GM12878 (cell line): Measurements from ENCODE around the gene GGNBP2. TPM values are rescaled to one million over a fixed set of nuclear protein-coding genes. Genes with fewer than 3 reads are reported as not detected.

Source experiments
- ATAC-seq: fragments of 200-7000 bp; cut with Tn5 transposase; 3 replicates; pipeline ENCODE4 v1.9.1; 2020; ENCODE audit warnings: mild to moderate bottlenecking, moderate library complexity
- BruUV-seq: library from RNA; stranded (reverse); fragments of 400-500 nt; replicated peaks from 2 replicates; lab custom pipeline; 2021; lab: Mats Ljungman, UMichigan
- CTCF ChIA-PET: fragments of 300-600 bp; sonication (Branson Sonifier 250); formaldehyde crosslinking; extraction: SDS; loops from one replicate; lab custom pipeline; 2021; ENCODE audit warnings: inconsistent platforms; lab: Yijun Ruan, JAX
- POLR2A ChIA-PET: fragments of 350-600 bp; formaldehyde crosslinking; extraction: SDS; loops from one replicate; lab custom pipeline; 2021; ENCODE audit warnings: inconsistent platforms; lab: Charles Lee
- RAD21 ChIA-PET: fragments of 300-600 bp; sonication (Branson Sonifier 250); formaldehyde crosslinking; loops from one replicate; lab custom pipeline; 2023; ENCODE audit warnings: antibody characterized with exemption; ENCODE audit not compliant: unreplicated experiment; lab: Charles Lee
- SMC1A ChIA-PET: fragments of 300-600 bp; sonication (Branson Sonifier 250); formaldehyde crosslinking; loops from one replicate; lab custom pipeline; 2023; ENCODE audit not compliant: unreplicated experiment, uncharacterized antibody; lab: Charles Lee
- DNase-seq: peaks from one replicate; pipeline ENCODE4 v3.0.0-alpha.2; 2011; ENCODE audit warnings: low read depth, low spot score
- FAIRE-seq: peaks from 3 replicates; lab custom pipeline; 2011; peaks lifted over from hg19 to GRCh38; lab: Jason Lieb, UNC
- H2AFZ ChIP-seq: 2 replicates; pipeline ENCODE4 v1.6.0; 2011; ENCODE audit warnings: low read depth, low read length, control low read depth; ENCODE audit not compliant: control insufficient read depth
- H3K27ac ChIP-seq: 2 replicates; pipeline ENCODE4 v1.5.1; 2011; ENCODE audit warnings: control low read depth; ENCODE audit not compliant: control insufficient read depth, insufficient read depth
- H3K27me3 ChIP-seq, 2 experiments: replicated peaks in 1 of 2; 2 replicates each; pipeline versions ENCODE4 v1.6.0 to v1.6.1; 2011; ENCODE audit warnings: low read length in 1 of 2; ENCODE audit not compliant: control insufficient read depth in 2 of 2, insufficient read depth in 2 of 2
- H3K36me3 ChIP-seq, 2 experiments: 2 replicates each; pipeline ENCODE4 v1.5.1; 2011; ENCODE audit warnings: low read length in 1 of 2; ENCODE audit not compliant: control insufficient read depth in 2 of 2, insufficient read depth in 2 of 2
- H3K4me1 ChIP-seq: 2 replicates; pipeline ENCODE4 v1.6.1; 2011; ENCODE audit warnings: mild to moderate bottlenecking, low read length, moderate library complexity, mixed read lengths; ENCODE audit not compliant: control insufficient read depth, insufficient read depth
- H3K4me2 ChIP-seq: 2 replicates; pipeline ENCODE4 v1.6.0; 2011; ENCODE audit warnings: control low read depth; ENCODE audit not compliant: control insufficient read depth, insufficient read depth
- H3K4me3 ChIP-seq: fragments of 200-600 bp; sonication (generic); 2 replicates; pipeline ENCODE4 v1.5.1; 2016
- H3K79me2 ChIP-seq: 2 replicates; pipeline ENCODE4 v1.6.0; 2011; ENCODE audit warnings: low read length; ENCODE audit not compliant: control insufficient read depth, insufficient read depth
- H3K9ac ChIP-seq: 2 replicates; pipeline ENCODE4 v1.8.0; 2011; ENCODE audit warnings: low read length, control low read depth, mixed read lengths; ENCODE audit not compliant: control insufficient read depth, insufficient read depth
- H3K9me3 ChIP-seq: replicated peaks from 3 replicates; pipeline ENCODE4 v1.5.1; 2011; ENCODE audit warnings: mild to moderate bottlenecking, low read length; ENCODE audit not compliant: control insufficient read depth, insufficient read depth
- H4K20me1 ChIP-seq: 2 replicates; pipeline ENCODE4 v1.6.0; 2011; ENCODE audit not compliant: control insufficient read depth, insufficient read depth
- ATF2 ChIP-seq: IDR thresholded peaks from 2 replicates; pipeline ENCODE4 v1.6.1; 2012; ENCODE audit warnings: low read length, inconsistent platforms
- EGR1 ChIP-seq, 2 experiments: IDR thresholded peaks; 1 replicate in 1 of 2; 2 replicates in 1 of 2; pipeline ENCODE4 v1.6.1; 2011 to 2012; ENCODE audit warnings: low read depth in 2 of 2, low read length in 2 of 2, borderline replicate concordance in 1 of 2, mild to moderate bottlenecking in 1 of 2, moderate library complexity in 1 of 2
- PBX3 ChIP-seq: IDR thresholded peaks from 2 replicates; pipeline ENCODE4 v1.6.1; 2011; ENCODE audit warnings: mild to moderate bottlenecking, low read depth, low read length, moderate library complexity; ENCODE audit not compliant: insufficient replicate concordance
- PRDM15 ChIP-seq: fragments of 450-650 bp; formaldehyde crosslinking; IDR thresholded peaks from 2 replicates; pipeline ENCODE4 v1.4.0; 2020; ENCODE audit warnings: mild to moderate bottlenecking, moderate library complexity
- RELA ChIP-seq: fragments of 450-650 bp; IDR thresholded peaks from 2 replicates; pipeline ENCODE4 v1.8.0; 2014; ENCODE audit warnings: borderline replicate concordance; ENCODE audit not compliant: partially characterized antibody
- REST ChIP-seq: IDR thresholded peaks from 2 replicates; pipeline ENCODE4 v1.6.1; 2012; ENCODE audit warnings: mild to moderate bottlenecking, low read depth, low read length
- SMAD5 ChIP-seq: IDR thresholded peaks from 2 replicates; pipeline ENCODE4 v1.6.1; 2016; ENCODE audit warnings: antibody characterized with exemption, low read depth
- ZNF274 ChIP-seq: IDR thresholded peaks from one replicate; pipeline ENCODE4 v1.8.0; 2011; ENCODE audit not compliant: insufficient read length, insufficient read depth
- ZNF622 ChIP-seq: fragments of 450-650 bp; IDR thresholded peaks from 2 replicates; pipeline ENCODE4 v1.6.1; 2017; ENCODE audit warnings: mild to moderate bottlenecking, inconsistent platforms
- ZNF687 ChIP-seq: fragments of 450-650 bp; IDR thresholded peaks from 2 replicates; pipeline ENCODE4 v1.6.1; 2017; ENCODE audit warnings: mild to moderate bottlenecking, moderate library complexity
- WGBS: methylation state at CpG from one replicate; pipeline ENCODE4 v1.1.6; 2016; ENCODE audit warnings: low lambda C conversion rate; ENCODE audit not compliant: insufficient replicate concordance, insufficient coverage; ENCODE audit errors: missing lambda C conversion rate; 5-methylcytosine and 5-hydroxymethylcytosine counted together
- in situ Hi-C: fragments of 300-500 bp; cut with MboI; formaldehyde crosslinking; loops from 9 replicates; pipeline ENCODE4 v1.14.3; 2018; ENCODE audit warnings: mixed read lengths
- intact Hi-C: fragments of 100-400 bp; cut with micrococcal nuclease; formaldehyde crosslinking; loops from one replicate; pipeline ENCODE4 v1.14.2; 2022; ENCODE audit not compliant: unreplicated experiment
- polyA plus RNA-seq, 11 experiments: library from polyadenylated mRNA; depleted of rRNA in 4 of 11; unstranded in 6 of 11; stranded (reverse) in 5 of 11; fragments of >200 nt; fragmentation: Nextera tagmentation in 4 of 11; fragmentation: Illumina TruSeq in 1 of 11; extraction: Ambion mirVana in 4 of 11; extraction: Trizol in 1 of 11; gene quantifications; 1 replicate in 1 of 11; 2 replicates in 10 of 11; pipeline versions ENCODE4 v1.2.1 to v1.2.3, GENCODE V29; 2011 to 2016; ENCODE audit warnings: inconsistent platforms in 2 of 11, missing spikeins in 2 of 11, low read depth in 1 of 11
- total RNA-seq, 4 experiments: library from RNA; depleted of rRNA in 3 of 4; stranded (reverse); fragments of >200 nt in 3 of 4; fragmentation: Illumina TruSeq in 1 of 4; extraction: Trizol in 1 of 4; gene quantifications; 2 replicates each; pipeline versions ENCODE4 v1.2.1 to v1.2.3, GENCODE V29; 2013 to 2021

The GGNBP2 gene
- total and polyA plus RNA-seq, 10 of the 15 experiments (the other 5 are each of a cell fraction or from before 2014, with no cell fraction given), result 36.3 to 82.0 (median 50.0) TPM

GRCh38 chr17:36501963-36502362, 42.8 kb upstream of the GGNBP2 start:
- CTCF ChIA-PET, result no interaction called here
- Histone ChIP-seq H3K36me3 (peaks cover 26 to 27% of the 10 kb centered on the region in 2 experiments), H3K9ac (no peak overlapping the region), H3K79me2 (no peaks in the 10 kb centered on the region), H3K9me3 (no peaks in the 10 kb centered on the region), H4K20me1 (no peaks in the 10 kb centered on the region), H3K4me2 (no peak overlapping the region), H3K4me1 (no peaks in the 10 kb centered on the region), H2AFZ (no peak overlapping the region), H3K4me3 (no peak overlapping the region), H3K27ac (no peak overlapping the region), H3K27me3 (no peaks in the 10 kb centered on the region)
- RAD21 ChIA-PET, result no interaction called here
- FAIRE-seq (no peak), DNase-seq (no peak), ATAC-seq (no peak)
- POLR2A ChIA-PET, result no interaction called here
- BruUV-seq, result no TSS peak
- WGBS, result 98% methylated on average over 3 of the region's 6 CpGs
- SMC1A ChIA-PET, result no interaction called here
- intact Hi-C loops (no loop called here), in situ Hi-C loops (no loop called here)
- TF ChIP-seq PBX3, result no peak
- no peak for TF ChIP-seq SMAD5
- no peak for TF ChIP-seq ZNF687
- TF ChIP-seq PRDM15, result no peak
- no peak for TF ChIP-seq ZNF274
- TF ChIP-seq RELA, result no peak
- no peak for TF ChIP-seq REST
- TF ChIP-seq EGR1 (IDR thresholded peaks at IDR 0.05; ENCODE audit: borderline replicate concordance in 1 of 2, low read depth in 2 of 2, low read length in 2 of 2), result no peak
- no peak for TF ChIP-seq ZNF622
- no peak for TF ChIP-seq ATF2
